ENCODE measurements around the gene KIF9.
"Not testable (repeated sequence)": the region's sequence is repeated elsewhere in the genome, so short reads cannot be mapped to it uniquely, and the experiment has no call there.

KIF9 gene

GRCh38 chr3:47197287-47197686 lies 85.3 kb downstream of the KIF9 start:
- no peak overlapping the region for H3K27ac ChIP-seq
- DNase-seq (ENCODE audit: low spot score) = no peak
- no peak overlapping the region for H3K4me3 ChIP-seq
- TF ChIP-seq CTCF (IDR thresholded peaks at IDR 0.05) = no peak

- no peak overlapping the region for H3K4me3 ChIP-seq
- no peak for DNase-seq (ENCODE audit: low spot score)
- TF ChIP-seq CTCF (IDR thresholded peaks at IDR 0.05) = no peak
- H3K27ac ChIP-seq = no peak overlapping the region
These were observed 87.6 kb downstream of the KIF9 start for GRCh38 chr3:47194994-47195393.

- TF ChIP-seq CTCF (IDR thresholded peaks at IDR 0.05) = no peak
- no peak for DNase-seq (ENCODE audit: low spot score)
- no peak overlapping the region for H3K27ac ChIP-seq
- no peak overlapping the region for H3K4me3 ChIP-seq
These were observed 88.4 kb downstream of the KIF9 start for GRCh38 chr3:47193871-47194859.

GRCh38 chr3:47186285-47186684 lies 96.3 kb downstream of the KIF9 start:
- TF ChIP-seq CTCF (IDR thresholded peaks at IDR 0.05) = no peak
- Histone ChIP-seq H3K27ac (no peak overlapping the region), H3K4me3 (no peak overlapping the region)
- no peak for DNase-seq (ENCODE audit: low spot score)

GRCh38 chr3:47181685-47182084 lies 100.9 kb downstream of the KIF9 start:
- not testable (repeated sequence) for DNase-seq (ENCODE audit: low spot score); H3K4me3 ChIP-seq; H3K27ac ChIP-seq

GRCh38 chr3:47180011-47180410 lies 102.6 kb downstream of the KIF9 start:
- DNase-seq (ENCODE audit: low spot score); H3K4me3 ChIP-seq; H3K27ac ChIP-seq: not testable (repeated sequence)
